OCI-M2 (cell line): ENCODE measurements around the gene ZC4H2.
"Not testable (repeated sequence)": the region's sequence is repeated elsewhere in the genome, so short reads cannot be mapped to it uniquely, and the experiment has no call there.

Experiments used
- DNase-seq: peaks from one replicate; lab custom pipeline; 2025; ENCODE audit not compliant: unreplicated experiment; lab: John Stamatoyannopoulos, UW

ZC4H2 gene, protein sequence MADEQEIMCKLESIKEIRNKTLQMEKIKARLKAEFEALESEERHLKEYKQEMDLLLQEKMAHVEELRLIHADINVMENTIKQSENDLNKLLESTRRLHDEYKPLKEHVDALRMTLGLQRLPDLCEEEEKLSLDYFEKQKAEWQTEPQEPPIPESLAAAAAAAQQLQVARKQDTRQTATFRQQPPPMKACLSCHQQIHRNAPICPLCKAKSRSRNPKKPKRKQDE

DNA sequence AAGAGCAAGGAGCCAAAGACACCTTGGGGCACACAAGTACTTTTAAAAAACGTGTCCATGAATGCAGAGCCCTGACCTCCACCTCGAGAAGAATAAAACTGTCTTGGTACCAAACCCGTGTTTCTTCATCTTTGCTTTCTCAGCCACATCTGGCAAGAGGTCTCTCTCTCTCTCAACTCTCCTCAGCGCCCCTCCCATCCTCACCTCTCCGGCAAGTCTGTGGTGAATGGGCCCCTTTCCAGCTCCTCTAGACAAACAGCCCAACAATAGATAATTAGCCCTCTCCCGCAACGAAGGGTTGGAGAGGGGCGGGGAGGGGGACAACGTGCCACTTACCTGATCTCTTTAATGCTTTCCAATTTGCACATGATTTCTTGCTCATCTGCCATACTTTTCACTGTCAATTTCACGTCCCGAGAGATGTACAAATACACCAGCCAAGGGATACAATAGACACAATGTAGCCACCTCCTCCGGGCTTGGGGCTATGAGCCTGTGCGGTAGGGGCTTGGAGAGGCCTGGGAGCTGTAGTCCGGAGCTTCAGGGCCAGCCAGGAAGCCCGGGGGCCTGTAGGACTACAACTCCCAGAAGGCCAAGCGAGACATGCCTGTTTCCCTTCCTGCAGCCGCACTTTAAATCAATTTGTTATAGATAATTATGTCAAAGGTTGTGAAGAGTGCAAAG lies at the start of gene ZC4H2:
Gene ZC4H2, minus strand, starts transcription at position 462 of the 684 bp plus-strand sequence. Its CDS starts 73 bp downstream, at position 389.
- peak; percentile 41 for DNase-seq

DNA sequence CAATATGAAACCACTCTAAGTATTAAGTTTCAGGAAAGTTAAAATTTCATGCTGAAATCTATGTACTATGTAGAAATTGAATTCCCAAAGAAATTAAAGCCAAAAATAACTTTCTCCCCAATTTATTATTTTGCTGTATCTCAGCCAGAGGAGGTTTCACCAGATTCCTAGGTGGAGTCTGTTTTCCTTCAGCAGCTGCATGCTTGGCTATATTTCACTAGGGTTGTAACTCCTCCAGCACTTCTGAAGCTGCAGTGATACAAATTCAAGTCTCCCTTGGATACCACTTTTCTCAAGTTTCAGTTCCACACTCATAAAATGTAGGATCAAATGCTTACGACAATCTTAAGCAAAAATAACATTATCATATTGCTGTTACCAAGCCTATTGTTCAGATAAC lies 41.2 kb upstream of the ZC4H2 start:
- DNase-seq: no peak

DNA sequence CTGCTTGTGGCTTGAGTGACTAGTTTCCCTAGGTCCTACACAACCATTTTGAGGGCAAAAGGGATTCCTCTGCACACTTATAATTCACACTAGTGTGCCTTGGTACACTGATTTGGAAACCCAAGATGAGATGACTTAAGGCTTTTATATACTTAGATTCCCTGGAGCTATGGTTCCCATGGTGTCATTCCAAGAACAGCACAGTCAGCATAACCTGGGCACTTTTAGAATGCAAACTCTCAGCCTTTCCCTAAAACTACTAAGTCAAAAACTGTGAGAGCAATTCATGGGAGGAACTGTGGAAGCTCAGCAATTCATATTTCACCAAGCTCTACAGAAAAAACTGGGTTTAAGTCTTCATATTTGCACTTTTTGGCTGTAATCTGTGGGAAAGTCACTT lies 38.0 kb upstream of the ZC4H2 start:
- no peak for DNase-seq

DNA sequence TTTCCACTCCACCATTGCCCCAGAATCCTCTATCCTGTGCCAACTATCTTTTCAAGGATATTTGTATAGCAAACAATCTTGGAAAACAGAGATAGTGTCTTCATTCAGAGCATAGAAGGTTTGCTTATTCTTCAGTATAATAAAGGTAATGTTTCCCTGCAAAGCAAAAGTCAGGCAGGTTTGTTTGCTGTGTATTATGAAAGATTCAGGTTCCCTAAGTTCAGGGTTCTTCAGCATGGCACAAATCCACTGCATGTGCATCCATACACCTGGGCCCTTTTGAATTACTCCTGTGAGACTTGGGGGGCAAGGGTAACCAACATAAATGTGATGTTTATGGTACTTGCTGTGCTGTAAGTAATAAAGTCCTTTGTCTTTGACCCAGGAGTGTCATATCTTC lies 33.2 kb upstream of the ZC4H2 start:
- no peak for DNase-seq

DNA sequence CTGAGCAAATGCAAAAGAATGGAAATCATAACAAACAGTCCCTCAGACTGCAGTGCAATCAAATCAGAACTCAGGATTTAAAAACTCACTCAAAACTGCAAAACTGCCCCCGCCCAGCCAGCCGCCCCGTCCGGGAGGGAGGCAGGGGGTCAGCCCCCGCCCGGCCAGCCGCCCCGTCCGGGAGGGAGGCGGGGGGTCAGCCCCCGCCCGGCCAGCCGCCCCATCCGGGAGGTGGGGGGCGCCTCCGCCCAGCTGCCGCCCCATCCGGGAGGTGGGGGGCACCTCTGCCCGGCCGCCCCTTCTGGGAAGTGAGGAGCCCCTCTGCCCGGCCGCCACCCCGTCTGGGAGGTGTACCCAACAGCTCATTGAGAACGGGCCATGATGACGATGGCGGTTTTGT lies 26.0 kb upstream of the ZC4H2 start:
- DNase-seq: not testable (repeated sequence)

DNA sequence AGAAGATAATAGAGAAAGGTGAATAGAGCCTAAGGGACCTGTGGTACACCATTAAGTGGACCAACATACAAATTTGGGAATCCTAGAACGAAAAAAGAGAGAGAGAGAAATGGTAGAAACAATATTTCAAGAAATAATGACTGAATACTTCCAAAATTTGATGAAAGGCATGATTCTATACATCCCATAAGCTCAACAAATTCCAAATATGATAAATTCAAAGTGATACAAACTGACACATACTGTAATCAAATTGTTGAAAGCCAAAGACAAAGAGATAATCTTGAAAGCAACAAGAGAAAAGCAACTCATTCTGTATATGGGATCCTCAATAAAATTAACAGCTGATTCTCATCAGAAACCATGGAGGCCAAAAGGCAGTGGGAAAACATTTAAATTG lies 20.6 kb upstream of the ZC4H2 start:
- DNase-seq: no peak

DNA sequence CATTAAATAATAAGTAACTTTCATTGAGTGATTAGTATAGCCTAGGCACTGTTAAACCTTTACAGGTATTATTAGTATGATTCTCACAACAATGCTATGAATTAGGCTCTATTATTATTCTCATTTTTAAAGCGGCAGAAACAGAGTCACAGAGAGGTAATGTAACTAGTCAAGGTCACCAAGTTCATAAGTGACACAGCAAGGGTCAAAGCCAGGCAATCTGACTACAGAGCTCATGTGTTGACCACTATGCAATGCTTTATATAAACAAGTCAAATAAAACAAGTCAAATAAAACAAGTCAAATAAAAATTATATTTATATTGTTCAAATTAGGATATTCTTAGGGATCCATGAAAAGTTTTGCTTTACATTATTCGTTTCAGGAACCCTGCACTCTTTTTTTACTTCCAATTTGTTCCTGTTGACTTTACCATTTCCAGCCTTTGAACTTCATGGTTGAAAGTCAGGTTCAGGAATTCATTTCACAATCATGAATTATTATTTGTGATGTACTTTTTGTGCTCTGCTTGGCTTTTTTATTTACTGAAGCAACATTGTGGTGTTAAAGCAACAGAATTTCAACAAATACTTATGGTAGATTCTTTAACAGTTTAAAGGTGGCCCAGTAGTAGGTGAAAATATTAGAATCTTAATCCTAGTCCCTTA lies 18.0 kb upstream of the ZC4H2 start:
- no peak for DNase-seq

DNA sequence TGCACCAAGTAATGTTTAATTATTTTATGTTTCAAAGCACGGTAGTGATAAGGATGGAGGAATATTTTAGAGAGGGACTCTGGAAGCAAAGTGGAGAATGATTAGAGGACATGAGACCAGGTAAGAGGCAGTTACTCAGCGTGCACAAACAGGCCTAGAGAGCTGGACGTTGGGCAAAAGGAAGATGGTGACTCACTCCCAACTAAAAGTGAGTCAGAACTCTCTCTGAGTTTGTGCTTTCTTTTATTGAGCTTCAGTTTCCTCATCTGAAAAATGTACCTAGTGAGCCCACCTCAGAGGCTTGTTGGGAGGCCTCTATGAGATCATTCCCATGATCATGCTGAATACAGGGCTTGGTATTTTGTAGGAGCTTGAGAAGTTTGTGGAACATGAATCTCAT lies 1.6 kb upstream of the ZC4H2 start:
- no peak for DNase-seq

DNA sequence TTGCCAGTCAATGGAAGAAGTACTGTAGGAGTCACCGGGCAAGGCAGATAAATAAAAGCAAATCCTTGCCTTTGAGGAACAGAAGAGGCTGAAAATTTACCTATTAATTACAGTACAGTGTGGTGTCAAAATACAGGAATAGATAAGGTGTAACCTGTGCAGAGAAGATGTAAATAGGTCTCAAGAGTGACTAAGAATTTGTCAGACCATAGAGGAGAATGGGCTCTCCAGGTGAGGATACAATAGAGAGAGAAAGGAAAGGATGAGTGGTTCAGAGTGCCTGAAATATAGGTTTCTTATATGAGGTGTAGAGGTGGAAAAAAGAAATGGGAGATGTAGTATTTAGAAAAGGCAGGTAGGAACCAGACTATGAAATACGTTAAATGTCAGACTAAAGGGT lies 801 bp upstream of the ZC4H2 start:
- no peak for DNase-seq

DNA sequence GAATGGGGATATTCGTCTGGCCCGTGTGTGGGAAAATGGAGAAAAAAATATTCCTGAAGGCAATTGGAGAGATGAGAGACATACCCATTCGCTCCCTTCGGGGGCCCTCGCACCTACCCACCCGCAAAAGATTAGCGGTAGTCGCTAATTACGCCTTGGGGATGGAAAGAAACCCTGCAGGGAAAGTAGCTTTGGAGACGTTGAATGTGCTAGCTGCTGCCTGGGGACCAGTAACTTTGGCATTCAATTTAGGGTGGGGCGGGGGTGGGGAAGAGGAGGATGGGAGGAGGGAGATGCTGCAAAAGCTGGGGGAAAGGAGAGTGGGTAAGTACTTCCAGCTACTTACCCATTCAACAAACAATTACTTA lies 407 bp upstream of the ZC4H2 start:
- DNase-seq: no peak

DNA sequence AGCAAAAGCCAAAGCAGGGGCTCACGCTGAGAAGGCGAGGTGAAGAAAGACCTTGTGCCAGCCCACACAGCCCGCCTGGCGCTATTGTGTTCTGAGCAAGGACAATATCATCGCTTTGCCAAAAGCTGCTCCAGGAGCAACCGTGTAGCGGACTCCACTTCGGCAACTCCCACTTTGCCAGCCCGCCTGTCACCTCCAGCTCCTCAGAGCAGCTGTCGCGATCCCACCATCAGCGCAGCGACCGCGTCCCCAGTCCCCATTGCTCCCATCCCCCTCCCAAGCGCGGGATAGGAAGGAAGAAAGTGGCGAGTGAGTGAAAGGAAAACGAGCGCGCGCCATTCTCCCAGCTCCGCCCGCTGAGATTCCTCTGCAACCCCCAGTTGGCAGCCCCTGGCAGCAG lies 759 bp downstream of the ZC4H2 start:
- DNase-seq: no peak

DNA sequence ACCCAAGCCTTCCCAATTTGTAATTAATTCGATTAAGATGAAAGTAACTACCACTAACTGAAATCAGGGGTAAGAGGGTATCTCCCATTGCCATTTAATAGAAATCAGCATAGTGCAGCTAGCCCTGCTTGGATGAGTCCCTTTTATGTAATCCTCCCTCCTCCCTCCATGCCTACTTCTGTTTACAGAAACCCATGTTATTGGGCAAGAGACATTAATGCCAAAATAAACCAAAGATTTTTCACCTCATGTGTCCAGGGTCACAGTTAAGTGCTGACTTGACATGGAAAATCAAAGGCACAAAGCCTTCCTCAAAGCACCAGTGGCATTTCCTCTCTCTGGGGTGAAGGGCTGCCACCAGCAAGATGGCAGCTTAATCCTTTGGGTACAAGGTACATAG lies 50.8 kb downstream of the ZC4H2 start:
- DNase-seq: no peak

DNA sequence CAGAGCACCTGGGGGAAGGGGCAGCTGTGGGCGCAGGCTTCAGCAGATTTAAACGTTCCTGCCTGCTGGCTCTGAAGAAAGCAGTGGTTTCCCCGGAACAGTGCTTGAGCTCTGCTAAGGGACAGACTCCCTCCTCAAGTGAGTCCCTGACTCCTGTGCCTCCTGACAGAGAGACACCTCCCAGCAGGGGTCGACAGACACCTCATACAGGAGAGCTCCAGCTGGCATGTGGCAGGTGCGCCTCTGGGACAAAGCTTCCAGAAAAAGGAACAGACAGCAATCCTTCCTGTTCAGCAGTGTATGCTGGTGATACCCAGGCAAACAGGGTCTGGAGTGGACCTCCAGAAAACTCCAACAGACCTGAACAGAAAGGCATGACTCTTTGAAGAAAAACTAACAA lies 68.1 kb downstream of the ZC4H2 start:
- no peak for DNase-seq

DNA sequence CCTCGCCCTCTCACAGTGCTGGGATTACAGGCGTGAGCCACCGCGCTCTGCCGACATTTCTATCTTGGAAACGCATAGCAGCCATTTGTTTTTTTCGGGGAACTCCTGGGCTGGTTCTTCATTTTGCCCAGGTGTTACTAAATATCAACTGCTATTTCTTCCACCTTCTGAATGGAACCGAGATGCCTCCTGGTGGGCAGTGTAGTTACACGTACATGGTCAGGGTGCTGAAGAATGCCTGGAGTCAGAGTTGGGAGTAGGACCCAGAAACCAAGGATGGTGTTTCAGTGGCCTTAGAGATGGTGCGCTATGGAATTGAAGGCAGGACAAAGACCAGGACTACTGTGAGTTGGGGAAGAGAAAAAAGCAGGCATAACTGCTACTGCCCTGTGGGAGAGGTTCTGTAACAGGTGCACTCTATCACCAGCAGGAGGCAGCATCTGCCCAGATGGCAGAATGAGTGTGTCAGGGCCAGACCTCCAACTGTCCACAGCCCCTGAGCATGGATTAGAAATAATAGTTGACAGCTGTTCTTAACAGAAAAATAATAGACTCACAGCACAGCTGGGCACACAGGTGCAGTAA lies 81.7 kb downstream of the ZC4H2 start:
- DNase-seq: no peak

DNA sequence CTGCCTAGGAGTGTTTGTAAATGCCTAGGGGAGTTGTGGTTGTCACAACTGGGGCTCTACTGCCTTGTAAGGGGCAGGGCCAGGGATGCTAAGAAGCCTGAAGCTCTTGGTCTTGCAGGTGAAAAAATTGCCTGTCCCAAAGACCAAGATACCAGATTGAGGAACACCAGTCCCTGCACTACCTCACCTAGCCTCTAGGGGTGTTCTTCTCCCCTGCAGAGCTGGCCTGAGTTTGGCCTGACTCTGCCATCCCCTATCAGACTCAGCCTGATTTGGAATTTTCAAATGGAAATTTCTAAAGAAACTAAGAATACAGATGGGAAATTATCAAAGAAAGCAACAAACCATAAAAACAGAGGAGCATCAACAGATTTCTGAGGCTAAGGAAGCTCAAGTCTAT lies 90.4 kb downstream of the ZC4H2 start:
- no peak for DNase-seq

DNA sequence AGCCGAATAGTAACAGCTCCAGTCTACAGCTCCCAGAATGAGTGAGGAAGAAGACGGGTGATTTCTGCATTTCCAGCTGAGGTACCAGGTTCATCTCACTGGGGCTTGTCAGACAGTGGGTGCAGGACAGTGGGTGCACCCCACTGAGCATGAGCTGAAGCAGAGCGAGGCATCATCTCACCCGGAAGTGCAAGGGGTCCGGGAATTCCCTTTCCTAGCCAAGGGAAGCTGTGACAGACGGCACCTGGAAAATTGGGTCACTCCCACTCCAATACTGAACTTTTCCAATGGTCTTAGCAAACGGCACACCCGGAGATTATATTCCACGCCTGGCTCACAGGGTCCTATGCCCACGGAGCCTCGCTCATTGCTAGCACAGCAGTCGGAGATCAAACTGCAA lies 97.5 kb downstream of the ZC4H2 start:
- not testable (repeated sequence) for DNase-seq

DNA sequence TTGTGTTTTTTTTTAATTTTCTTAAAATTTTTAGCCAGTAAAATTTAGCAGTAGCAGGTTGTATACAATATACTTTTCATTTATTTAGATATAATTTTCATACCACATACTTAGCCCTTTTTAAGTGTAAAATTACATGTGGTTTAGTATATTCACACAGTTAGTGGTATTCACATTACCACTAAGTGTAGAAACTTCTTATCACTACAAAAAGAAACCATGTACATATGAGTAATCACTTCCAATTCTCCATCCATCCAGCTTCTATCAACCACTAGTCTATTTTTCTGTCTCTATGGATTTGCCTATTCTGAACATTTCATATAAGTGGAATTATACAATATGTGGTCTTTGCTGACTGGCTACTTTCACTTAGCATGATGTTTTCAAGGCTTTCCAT lies 109.0 kb downstream of the ZC4H2 start:
- DNase-seq: no peak
